Ovary (tissue), 3 donors: ENCODE data around the gene PPIL4.

Experiments
- CTCF ChIP-seq, 3 donors: fragments of 450-650 bp in 2 of 3; fragments of 200-600 bp in 1 of 3; IDR thresholded peaks; one replicate each; pipeline versions ENCODE4 v1.5.1 to v1.8.0; 2016 to 2022; ENCODE audit warnings: antibody characterized with exemption in 3 of 3, mild to moderate bottlenecking in 1 of 3
- EP300 ChIP-seq: sonication (generic); formaldehyde crosslinking; IDR thresholded peaks from one replicate; pipeline ENCODE4 v1.6.1; 2017; ENCODE audit warnings: antibody characterized with exemption
- POLR2A ChIP-seq: fragments of 450-650 bp; IDR thresholded peaks from one replicate; pipeline ENCODE4 v1.6.1; 2017; ENCODE audit warnings: antibody characterized with exemption, mild to moderate bottlenecking, moderate library complexity
- donor health status: DM: no; HTN: no; CAD: no.

GRCh38 chr6:149529650-149530049 is 16.2 kb downstream of the PPIL4 start:
- TF ChIP-seq POLR2A (no peak), CTCF (IDR thresholded peaks at IDR 0.05) (no peak), EP300 (no peak)
